LNCAP (cell line): Measurements from ENCODE around the gene PNRC2.

Experiments used
- CTCF ChIP-seq: fragments of 450-650 bp; IDR thresholded peaks from 2 replicates; pipeline ENCODE4 v1.5.1; 2017; ENCODE audit warnings: mild to moderate bottlenecking

PNRC2 gene

GRCh38 chr1:23989263-23989662, 29.6 kb downstream of the PNRC2 start:
- no peak for TF ChIP-seq CTCF

- no peak for TF ChIP-seq CTCF
Observed at GRCh38 chr1:23995431-23995837, 35.8 kb downstream of the PNRC2 start.

- TF ChIP-seq CTCF = no peak
Observed at GRCh38 chr1:23996700-23997229, 37.1 kb downstream of the PNRC2 start.

- TF ChIP-seq CTCF = no peak
Observed at GRCh38 chr1:23997812-23998211, 38.2 kb downstream of the PNRC2 start.

- no peak for TF ChIP-seq CTCF
Observed at GRCh38 chr1:23999156-23999671, 39.6 kb downstream of the PNRC2 start.

GRCh38 chr1:24002695-24003094, 43.1 kb downstream of the PNRC2 start:
- no peak for TF ChIP-seq CTCF

GRCh38 chr1:24003331-24003972, 43.8 kb downstream of the PNRC2 start:
- TF ChIP-seq CTCF = no peak
